T47D (cell line): ENCODE data around the gene ZNF611.
"Not testable (repeated sequence)": the region's sequence is repeated elsewhere in the genome, so short reads cannot be mapped to it uniquely, and the experiment has no call there.

Experiments
- DNase-seq, 2 experiments: peaks; one replicate each; pipeline versions ENCODE4 v3.0.0 to v3.0.0-alpha.2; 2011 to 2012; ENCODE audit warnings: low read depth in 1 of 2, low spot score in 1 of 2
- JUND ChIP-seq: IDR thresholded peaks from 2 replicates; pipeline ENCODE4 v1.6.1; 2012; ENCODE audit warnings: low read depth
- in situ Hi-C: cut with HindIII; loops from 2 replicates; pipeline ENCODE4 v1.10.0; 2016; ENCODE audit warnings: low sequenced_read_pairs, low pct_unique_long_range_greater_than_20kb

Gene ZNF611

DNA sequence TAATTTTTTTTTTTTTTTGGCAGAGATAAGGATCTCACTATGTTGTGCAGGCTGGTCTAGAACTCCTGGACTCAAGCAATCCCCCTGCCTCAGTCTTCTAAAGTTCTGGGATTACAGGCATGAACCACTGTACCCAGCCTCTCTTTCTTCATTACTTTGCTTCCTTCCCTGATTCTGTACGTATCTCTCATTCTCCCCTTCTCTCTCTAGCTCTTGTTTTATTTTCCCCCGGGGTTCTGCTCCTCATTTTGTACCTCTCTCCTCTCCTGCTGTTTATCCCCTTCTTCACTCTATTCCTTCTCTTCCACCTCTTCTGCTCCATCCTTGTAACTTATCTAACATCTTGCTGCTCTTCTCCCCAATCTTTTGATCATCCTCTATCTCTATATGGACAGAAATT lies 46.5 kb downstream of the ZNF611 start:
- no peak for TF ChIP-seq JUND
- no peak for DNase-seq
- in situ Hi-C loops = no loop called here

DNA sequence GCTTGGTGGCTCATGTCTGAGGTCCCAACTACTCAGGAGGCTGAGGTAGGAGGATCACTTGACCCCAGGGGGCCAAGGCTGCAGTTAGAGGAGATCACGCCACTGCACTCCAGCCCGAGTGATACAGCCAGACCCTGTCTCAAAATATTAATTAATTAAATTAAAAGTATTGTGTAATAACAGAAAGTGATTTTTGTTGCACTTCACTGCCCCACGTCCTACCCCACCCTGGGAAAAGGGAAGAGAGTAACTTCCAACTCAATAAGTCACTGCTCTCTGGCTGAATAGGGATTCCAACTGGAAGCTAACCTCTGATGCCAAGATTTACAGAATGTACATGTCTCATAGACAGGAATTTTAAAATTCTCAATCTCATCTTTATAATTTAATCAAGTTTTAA lies 47.2 kb downstream of the ZNF611 start:
- DNase-seq = no peak
- TF ChIP-seq JUND = no peak
- in situ Hi-C loops = no loop called here

DNA sequence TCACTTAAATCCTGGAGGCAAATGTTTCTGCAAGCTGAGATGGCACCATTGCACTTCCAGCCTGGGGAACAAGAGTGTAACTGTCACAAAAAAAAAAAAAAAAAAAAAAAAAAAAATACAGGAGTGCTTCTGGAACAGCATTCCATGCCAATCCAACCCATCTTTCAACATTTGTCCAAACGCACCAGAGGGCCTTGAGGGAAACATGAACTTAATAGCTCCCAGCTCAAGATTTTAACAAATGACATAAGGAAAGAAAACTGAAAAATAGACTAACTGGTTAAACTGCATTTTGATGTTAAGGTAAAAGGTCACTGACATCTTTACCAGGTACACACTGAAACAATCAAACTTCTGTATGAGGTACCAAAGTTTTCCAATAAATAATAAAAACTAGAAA lies 49.0 kb downstream of the ZNF611 start:
- peak in 1 of 2 experiments; percentile 64 for DNase-seq
- in situ Hi-C loops = no loop called here
- no peak for TF ChIP-seq JUND

DNA sequence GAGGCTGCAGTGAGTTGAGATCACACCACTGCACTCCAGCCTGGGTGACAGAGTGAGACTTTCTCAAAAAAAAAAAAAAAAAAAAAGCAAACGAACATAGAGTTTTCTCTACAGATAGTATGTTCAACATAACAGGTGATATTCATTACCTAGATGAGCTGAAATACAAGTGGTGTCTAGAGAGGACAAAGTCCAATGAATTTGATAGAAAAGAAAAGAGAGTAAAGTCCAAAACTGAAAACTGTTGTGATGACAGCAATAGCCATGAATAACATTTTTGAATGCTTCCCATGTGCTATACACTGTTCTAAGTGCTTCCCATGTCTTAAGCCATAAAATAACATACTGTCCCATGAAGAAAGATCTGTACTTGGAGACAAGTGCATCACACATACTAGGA lies 53.6 kb downstream of the ZNF611 start:
- DNase-seq, in situ Hi-C loops: not testable (repeated sequence)

DNA sequence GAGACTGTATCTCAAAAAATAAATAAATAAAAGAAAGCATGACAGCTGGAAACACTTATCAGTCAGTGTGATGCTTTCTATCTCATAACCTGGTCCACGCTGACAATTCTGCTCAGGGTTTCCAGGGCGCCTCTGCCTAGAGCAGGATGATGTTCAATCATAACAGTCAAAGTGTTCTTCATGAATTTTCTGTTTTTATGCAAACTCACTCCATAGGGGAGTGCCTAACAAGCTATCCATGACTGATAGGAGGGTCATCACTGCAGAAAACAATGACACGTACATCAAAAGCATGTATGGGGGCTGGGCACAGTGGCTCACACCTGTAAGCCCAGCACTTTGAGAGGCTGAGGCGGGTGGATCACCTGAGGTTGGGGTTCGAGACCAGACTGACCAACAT lies 55.2 kb downstream of the ZNF611 start:
- in situ Hi-C loops = no loop called here
- DNase-seq = no peak
- TF ChIP-seq JUND = no peak

DNA sequence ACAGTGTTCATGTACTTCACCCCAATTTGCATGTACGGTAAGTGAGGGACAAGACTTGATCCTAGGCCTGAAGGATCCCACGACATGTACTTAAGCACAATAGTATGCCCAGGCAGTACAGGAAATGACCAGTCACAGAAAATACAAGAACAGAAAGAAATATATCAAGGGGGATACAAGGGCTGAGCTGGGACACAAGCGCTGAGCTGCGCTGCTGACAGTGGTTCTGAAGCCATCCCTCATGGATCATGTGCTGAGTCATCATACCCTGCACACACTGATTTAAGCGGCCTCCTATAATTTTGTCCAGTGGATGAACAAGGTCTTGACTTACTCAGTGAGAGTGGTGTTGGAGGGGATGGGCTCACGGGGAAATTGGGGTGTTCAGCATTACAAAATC lies 59.6 kb downstream of the ZNF611 start:
- in situ Hi-C loops = not testable (repeated sequence)

DNA sequence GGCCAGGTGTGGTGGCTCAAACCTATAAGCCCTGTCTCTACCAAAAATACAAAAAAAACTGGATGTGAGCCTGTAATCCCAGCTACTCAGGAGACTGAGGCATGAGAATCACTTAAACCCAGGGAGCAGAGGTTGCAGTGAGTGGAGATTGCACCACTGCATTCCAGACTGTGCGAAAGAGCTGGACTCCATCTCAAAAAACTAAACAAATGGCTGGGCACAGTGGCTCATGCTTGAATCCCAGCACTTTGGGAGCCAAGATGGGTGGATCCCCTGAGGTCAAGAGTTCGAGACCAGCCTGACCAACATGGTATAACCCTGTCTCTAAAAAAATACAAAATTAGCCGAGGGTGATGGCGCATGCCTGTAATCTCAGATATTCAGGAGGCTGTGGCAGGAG lies 61.8 kb downstream of the ZNF611 start:
- TF ChIP-seq JUND = no peak
- in situ Hi-C loops = no loop called here
- DNase-seq = no peak

More for the DNA sequence above, 59.6 kb downstream of the ZNF611 start:
- DNase-seq = not testable (repeated sequence)

DNA sequence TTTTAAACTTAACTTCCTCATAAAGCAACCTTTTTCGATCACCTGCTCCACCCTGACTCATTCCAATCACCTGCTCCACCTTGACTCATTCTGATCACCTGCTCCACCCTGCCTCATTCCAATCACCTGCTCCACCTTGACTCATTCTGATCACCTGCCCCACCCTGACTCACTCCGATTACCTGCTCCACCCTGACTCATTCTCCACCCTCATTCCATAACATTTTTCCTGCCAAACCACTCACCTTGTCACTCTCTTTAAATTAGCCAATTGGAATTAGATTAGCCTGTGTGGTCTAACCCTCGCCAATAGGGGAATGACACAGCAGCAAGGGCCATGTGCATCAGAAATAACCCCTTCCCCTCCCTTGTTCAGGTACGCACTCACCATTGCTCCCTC lies 64.8 kb downstream of the ZNF611 start:
- peak in 1 of 2 experiments; percentile 12 for DNase-seq
- TF ChIP-seq JUND = no peak
- in situ Hi-C loops = no loop called here

DNA sequence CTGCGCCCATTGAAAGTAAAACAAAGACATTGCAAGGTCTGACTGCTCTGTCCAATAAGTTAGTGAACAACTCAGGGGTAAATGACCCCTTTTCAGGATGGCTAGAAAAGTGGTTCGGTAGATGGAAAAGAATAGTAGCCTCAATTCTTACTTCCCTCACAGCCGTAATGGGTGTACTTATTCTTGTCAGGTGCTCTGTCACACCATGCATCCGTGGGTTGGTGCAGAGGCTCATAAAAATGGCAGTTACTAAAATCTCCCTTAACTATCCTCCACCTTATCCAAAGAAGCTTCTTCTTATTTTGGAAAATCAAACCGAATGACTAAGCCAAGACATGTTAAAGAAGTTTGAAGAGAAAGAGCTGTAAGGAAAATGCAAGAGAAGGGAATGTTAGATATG lies 65.3 kb downstream of the ZNF611 start:
- TF ChIP-seq JUND = no peak
- in situ Hi-C loops = no loop called here

DNA sequence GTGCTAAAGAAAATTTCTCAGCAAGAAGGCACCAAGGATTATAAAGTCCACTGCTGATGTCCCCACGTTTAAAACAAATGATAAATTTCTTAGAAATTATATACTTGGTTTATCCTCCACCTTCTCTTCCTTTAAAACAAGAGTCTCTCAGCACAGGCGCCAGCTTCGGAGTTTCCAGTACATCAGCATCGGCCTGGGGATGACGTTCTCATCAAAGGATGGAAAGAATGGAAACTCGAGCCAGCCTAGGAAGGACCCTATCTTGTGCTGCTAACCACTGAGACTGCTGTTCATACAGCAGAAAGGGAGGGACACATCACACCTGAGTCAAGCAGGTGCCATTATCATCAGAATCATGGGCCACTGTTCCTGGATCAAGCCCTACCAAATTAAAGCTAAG lies 66.9 kb downstream of the ZNF611 start:
- no peak for TF ChIP-seq JUND
- no peak for DNase-seq
- in situ Hi-C loops = no loop called here

More for the DNA sequence above, 65.3 kb downstream of the ZNF611 start:
- DNase-seq = no peak

DNA sequence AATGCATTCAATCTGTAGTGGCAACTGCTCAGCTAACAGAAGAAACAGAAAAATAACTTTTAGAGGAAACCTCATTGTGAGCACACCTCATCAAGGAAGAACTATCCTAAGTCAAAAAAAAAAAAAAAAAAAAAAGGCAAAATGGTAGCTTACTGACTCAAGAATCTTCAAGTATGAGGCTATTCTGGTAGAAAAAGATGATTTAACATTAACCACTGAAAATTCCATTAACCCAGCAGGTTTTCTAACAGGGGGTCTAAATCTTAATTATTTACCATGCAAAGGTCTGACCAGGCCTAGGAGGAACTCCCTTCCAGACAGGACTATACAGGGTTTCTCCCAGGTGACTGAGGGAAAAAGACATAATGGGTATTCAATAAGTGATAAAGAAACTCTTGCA lies 68.3 kb downstream of the ZNF611 start:
- in situ Hi-C loops = no loop called here
- TF ChIP-seq JUND = no peak

DNA sequence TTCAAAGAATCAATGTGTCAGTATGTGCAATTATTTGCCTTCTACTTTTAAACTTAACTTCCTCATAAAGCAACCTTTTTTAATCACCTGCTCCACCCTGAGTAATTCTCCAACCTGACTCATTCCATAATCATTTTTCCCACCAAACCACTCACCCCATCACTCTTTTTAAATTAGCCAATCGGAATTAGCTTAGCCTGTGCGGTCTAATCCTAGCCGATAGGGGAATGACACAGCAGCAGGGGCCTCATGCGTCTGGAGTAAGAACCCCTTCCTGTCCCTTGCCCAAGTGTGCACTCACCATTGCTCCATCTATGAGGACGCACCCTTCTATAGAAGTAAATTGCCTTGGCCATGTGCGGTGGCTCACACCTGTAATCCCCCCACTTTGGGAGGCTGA lies 69.3 kb downstream of the ZNF611 start:
- no peak for DNase-seq
- in situ Hi-C loops = no loop called here
- no peak for TF ChIP-seq JUND

More for the DNA sequence above, 68.3 kb downstream of the ZNF611 start:
- no peak for DNase-seq

DNA sequence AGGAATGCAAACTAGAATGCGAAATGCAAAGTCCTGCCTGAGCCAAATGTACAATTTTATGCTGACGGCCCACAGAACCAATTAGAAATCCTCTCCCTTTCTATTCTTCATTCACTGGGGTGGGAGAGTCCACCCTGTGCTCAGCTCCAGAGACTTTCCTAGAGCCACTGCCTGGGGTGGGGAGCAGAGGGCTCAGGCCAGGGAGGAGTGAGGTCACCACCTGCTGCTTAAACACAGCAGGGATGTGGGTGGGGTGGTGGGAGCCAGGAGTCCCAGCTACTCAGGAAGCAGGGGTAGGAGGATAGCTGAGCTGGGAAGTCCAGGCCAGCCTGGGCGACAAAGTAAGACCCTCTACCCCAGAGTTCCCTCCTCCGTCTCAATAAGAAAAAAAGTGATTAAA lies 69.8 kb downstream of the ZNF611 start:
- no peak for TF ChIP-seq JUND
- in situ Hi-C loops = no loop called here
- DNase-seq = no peak

DNA sequence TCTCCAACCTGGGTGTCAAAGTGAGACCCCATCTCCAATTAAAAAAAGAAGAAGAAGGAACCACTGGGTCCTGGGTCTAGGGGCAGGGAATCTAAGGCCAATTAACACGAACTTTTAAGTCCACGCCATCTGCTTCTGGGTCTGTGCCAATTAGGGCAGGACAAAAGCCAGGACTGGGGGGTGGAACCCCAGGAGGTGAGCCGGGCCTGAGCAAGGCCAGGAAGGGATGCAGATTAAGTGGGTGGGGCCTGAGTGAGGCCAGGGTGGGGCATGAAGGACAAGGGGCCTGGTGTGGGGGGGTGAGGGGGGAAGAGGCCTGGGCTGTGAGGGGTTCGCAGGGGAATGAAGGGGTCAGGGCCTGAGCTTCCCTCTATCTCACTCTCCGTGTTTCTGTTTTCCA lies 70.4 kb downstream of the ZNF611 start:
- in situ Hi-C loops = no loop called here
- TF ChIP-seq JUND = no peak
- DNase-seq = no peak

DNA sequence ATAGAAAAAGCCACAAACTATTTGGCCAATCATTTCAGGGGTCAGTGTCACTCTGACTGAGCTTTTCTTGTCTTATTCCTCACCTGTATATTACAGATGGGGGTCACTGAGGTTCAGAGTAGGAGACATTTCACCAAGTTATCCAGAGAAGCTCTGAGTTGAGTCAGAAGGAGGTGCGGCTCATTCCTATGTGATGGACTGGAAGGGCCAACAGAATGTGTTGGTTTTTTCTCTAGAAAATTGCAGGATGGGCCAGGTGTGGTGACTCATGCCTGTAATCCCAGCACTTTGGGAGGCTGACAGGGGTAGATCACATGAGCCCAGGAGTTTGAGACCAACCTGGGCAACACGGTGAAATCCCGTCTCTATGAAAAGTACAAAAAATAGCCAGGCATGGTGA lies 72.2 kb downstream of the ZNF611 start:
- DNase-seq = no peak
- TF ChIP-seq JUND = no peak
- in situ Hi-C loops = no loop called here
